PC-9 (cell line): Measurements from ENCODE around the gene CHST11. TPM values are rescaled to one million over a fixed set of nuclear protein-coding genes. Genes with fewer than 3 reads are reported as not detected.

Experiments used
- BruUV-seq: library from RNA; stranded (reverse); fragments of 400-500 nt; replicated peaks from 2 replicates; lab custom pipeline; 2021; lab: Mats Ljungman, UMichigan
- CTCF ChIA-PET: fragments of 300-600 bp; sonication (Branson Sonifier 250); formaldehyde crosslinking; loops from one replicate; lab custom pipeline; 2022; ENCODE audit warnings: antibody characterized with exemption; lab: Charles Lee
- POLR2A ChIA-PET: fragments of 300-600 bp; sonication (Branson Sonifier 250); formaldehyde crosslinking; loops from one replicate; lab custom pipeline; 2022; ENCODE audit warnings: antibody characterized with exemption; ENCODE audit not compliant: unreplicated experiment; lab: Charles Lee
- DNase-seq, 2 experiments: peaks; one replicate each; pipeline versions ENCODE4 v3.0.0 to v3.0.0-alpha.2; 2015 to 2022; ENCODE audit warnings: mixed read lengths in 1 of 2
- H2AFZ ChIP-seq: fragments of 200-600 bp; sonication (generic); 2 replicates; pipeline ENCODE4 v1.8.1; 2017; ENCODE audit warnings: antibody characterized with exemption
- H3F3A ChIP-seq: fragments of 200-600 bp; sonication (generic); 2 replicates; pipeline ENCODE4 v1.8.1; 2017; ENCODE audit warnings: antibody characterized with exemption, mild to moderate bottlenecking, low read depth; ENCODE audit not compliant: insufficient read depth
- H3K27ac ChIP-seq: fragments of 200-600 bp; sonication (generic); 2 replicates; pipeline ENCODE4 v1.6.1; 2016; ENCODE audit warnings: mixed run types
- H3K27me3 ChIP-seq: fragments of 200-600 bp; sonication (generic); 2 replicates; pipeline ENCODE4 v1.6.1; 2016; ENCODE audit warnings: low read depth, mixed run types; ENCODE audit not compliant: insufficient read depth
- H3K36me3 ChIP-seq: fragments of 200-600 bp; sonication (generic); 2 replicates; pipeline ENCODE4 v1.6.1; 2016; ENCODE audit warnings: low read depth, mixed run types
- H3K4me1 ChIP-seq: fragments of 200-600 bp; sonication (generic); replicated peaks from 2 replicates; pipeline ENCODE4 v1.6.1; 2016; ENCODE audit warnings: mixed run types; ENCODE audit not compliant: insufficient read depth
- H3K4me2 ChIP-seq: fragments of 200-600 bp; sonication (generic); 2 replicates; pipeline ENCODE4 v1.6.1; 2017; ENCODE audit warnings: mixed run types
- H3K4me3 ChIP-seq: fragments of 200-600 bp; sonication (generic); 2 replicates; pipeline ENCODE4 v1.6.1; 2016; ENCODE audit warnings: mixed run types
- H3K79me2 ChIP-seq: fragments of 200-600 bp; sonication (generic); 2 replicates; pipeline ENCODE4 v1.6.1; 2017; ENCODE audit warnings: low read depth, mixed run types
- H3K9me2 ChIP-seq: fragments of 200-600 bp; sonication (generic); 2 replicates; pipeline ENCODE4 v1.8.1; 2017; ENCODE audit warnings: mild to moderate bottlenecking; ENCODE audit not compliant: insufficient read depth
- H3K9me3 ChIP-seq: fragments of 200-600 bp; sonication (generic); 2 replicates; pipeline ENCODE4 v1.8.1; 2016; ENCODE audit warnings: low read depth; ENCODE audit not compliant: insufficient read depth
- H4K20me1 ChIP-seq: fragments of 200-600 bp; sonication (generic); 2 replicates; pipeline ENCODE4 v1.8.1; 2017; ENCODE audit not compliant: insufficient read depth
- CTCF ChIP-seq: fragments of 200-600 bp; sonication (generic); conservative IDR thresholded peaks from 2 replicates; pipeline ENCODE4 v1.6.1; 2017; ENCODE audit warnings: mixed run types, antibody characterized with exemption, mild to moderate bottlenecking, moderate library complexity
- EZH2 ChIP-seq: fragments of 200-600 bp; sonication (generic); IDR thresholded peaks from 2 replicates; pipeline ENCODE4 v1.8.0; 2017; ENCODE audit warnings: antibody characterized with exemption, low read depth
- intact Hi-C: fragments of 100-400 bp; cut with micrococcal nuclease; formaldehyde crosslinking; loops from one replicate; pipeline ENCODE4 v1.10.0; 2022; ENCODE audit not compliant: unreplicated experiment
- total RNA-seq: library from RNA; stranded (reverse); gene quantifications from 2 replicates; pipeline ENCODE4 v1.2.3, GENCODE V29; 2021

CHST11 gene
- total RNA-seq, 1 experiment from 2014 or later = 39.9 TPM

- CTCF ChIA-PET = no interaction called here
- no peak for TF ChIP-seq CTCF
- no peak for TF ChIP-seq EZH2
- no TSS peak for BruUV-seq
Observed at GRCh38 chr12:104652910-104653309, 196.2 kb downstream of the CHST11 start.

GRCh38 chr12:104653730-104654664 is 197.2 kb downstream of the CHST11 start:
- intact Hi-C loops = no loop called here
- CTCF ChIA-PET = no interaction called here

More at GRCh38 chr12:104652910-104653309, 196.2 kb downstream of the CHST11 start:
- H4K20me1 ChIP-seq = peaks cover 9% of the 10 kb centered on the region; the same call in 1 of the 2 replicates
- no peaks in the 10 kb centered on the region for H3K9me3 ChIP-seq
- no peaks in the 10 kb centered on the region for H3K27me3 ChIP-seq
- POLR2A ChIA-PET = no interaction called here
- no peak for DNase-seq
- H3K9me2 ChIP-seq = no peaks in the 10 kb centered on the region
- no peak overlapping the region for H3K4me2 ChIP-seq
- no peak overlapping the region for H2AFZ ChIP-seq
- H3K36me3 ChIP-seq = peaks cover 6% of the 10 kb centered on the region; the same call in 1 of the 2 replicates
- H3K4me1 ChIP-seq = peaks cover 10% of the 10 kb centered on the region
- no peak overlapping the region for H3K4me3 ChIP-seq
- intact Hi-C loops = no loop called here
- peaks cover 34% of the 10 kb centered on the region; the same call in 1 of the 2 replicates for H3F3A ChIP-seq
- no peak overlapping the region for H3K27ac ChIP-seq
- peaks cover 92% of the 10 kb centered on the region for H3K79me2 ChIP-seq

More at GRCh38 chr12:104653730-104654664, 197.2 kb downstream of the CHST11 start:
- Histone ChIP-seq H3K27ac (no peak overlapping the region), H3K27me3 (no peaks in the 10 kb centered on the region), H3K4me1 (peaks cover 10% of the 10 kb centered on the region), H4K20me1 (peaks cover 12% of the 10 kb centered on the region), H3K4me2 (no peak overlapping the region), H3K4me3 (no peak overlapping the region), H3K9me3 (no peaks in the 10 kb centered on the region), H3K79me2 (peaks cover 99% of the 10 kb centered on the region), H3K9me2 (no peaks in the 10 kb centered on the region), H3K36me3 (peaks cover 6% of the 10 kb centered on the region; the same call in 1 of the 2 replicates), H3F3A (peaks cover 35% of the 10 kb centered on the region; the same call in 1 of the 2 replicates), H2AFZ (no peak overlapping the region)
- POLR2A ChIA-PET = no interaction called here
- peak; percentile 59 for TF ChIP-seq CTCF
- TF ChIP-seq EZH2 = no peak
- BruUV-seq = no TSS peak
- DNase-seq = no peak
